ENCODE measurements around the gene NOL12.
"Not testable (repeated sequence)": the region's sequence is repeated elsewhere in the genome, so short reads cannot be mapped to it uniquely, and the experiment has no call there.

NOL12 gene

DNA sequence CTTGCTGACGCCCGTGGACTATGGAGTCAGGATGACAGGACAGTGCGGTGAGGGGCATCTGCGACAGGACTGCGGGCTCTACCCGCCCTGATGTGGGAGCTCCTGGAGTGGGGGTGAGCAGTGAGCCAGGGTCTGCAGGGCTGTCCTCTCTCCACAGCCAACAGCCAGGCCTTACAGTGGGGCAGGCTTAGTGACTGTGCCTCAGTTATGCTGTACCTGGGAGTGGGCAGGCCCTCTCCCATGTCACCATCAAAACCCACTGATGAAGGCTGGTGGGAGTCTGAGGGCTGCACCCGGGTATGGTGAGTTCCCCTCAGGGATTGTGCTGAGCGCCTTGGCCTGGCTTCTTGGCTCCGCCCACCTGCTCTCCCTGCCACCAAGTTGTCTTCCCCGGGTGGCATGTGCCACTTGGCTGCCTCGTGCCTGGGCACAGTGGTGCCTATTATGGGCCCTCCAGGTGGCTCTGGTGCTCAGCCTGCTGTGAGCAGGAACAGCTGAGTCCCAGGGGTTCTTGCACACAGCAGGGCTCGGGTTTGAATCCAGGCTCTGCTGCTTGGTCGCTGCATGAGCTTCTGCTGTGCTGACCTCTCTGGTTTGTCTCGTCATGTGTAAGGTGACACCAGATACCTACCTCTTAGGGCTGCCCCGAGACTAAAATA lies 6.6 kb downstream of the NOL12 start:
- Histone ChIP-seq H3K27ac (replicated peaks) (no peak overlapping the region), H3K27me3 (ENCODE audit: insufficient read depth, poor library complexity, severe bottlenecking) (no peaks in the 10 kb centered on the region), H3K4me3 (replicated peaks; ENCODE audit: insufficient read depth, low read length) (no peak overlapping the region)
- no peak for DNase-seq (ENCODE audit: low read depth in 1 of 2, low spot score in 1 of 2)
- TF ChIP-seq SPI1 (IDR thresholded peaks at IDR 0.05; ENCODE audit: borderline replicate concordance, low read depth): no peak
- no peak for TF ChIP-seq REST (IDR thresholded peaks at IDR 0.05; ENCODE audit: insufficient replicate concordance, low read depth)
- no peak for TF ChIP-seq CTCF (IDR thresholded peaks at IDR 0.05; ENCODE audit: insufficient read depth, low read length)
- no peak for TF ChIP-seq POLR2AphosphoS5 (IDR thresholded peaks at IDR 0.05; ENCODE audit: low read depth)
- no peak for TF ChIP-seq GABPA (IDR thresholded peaks at IDR 0.05; ENCODE audit: low read depth)

DNA sequence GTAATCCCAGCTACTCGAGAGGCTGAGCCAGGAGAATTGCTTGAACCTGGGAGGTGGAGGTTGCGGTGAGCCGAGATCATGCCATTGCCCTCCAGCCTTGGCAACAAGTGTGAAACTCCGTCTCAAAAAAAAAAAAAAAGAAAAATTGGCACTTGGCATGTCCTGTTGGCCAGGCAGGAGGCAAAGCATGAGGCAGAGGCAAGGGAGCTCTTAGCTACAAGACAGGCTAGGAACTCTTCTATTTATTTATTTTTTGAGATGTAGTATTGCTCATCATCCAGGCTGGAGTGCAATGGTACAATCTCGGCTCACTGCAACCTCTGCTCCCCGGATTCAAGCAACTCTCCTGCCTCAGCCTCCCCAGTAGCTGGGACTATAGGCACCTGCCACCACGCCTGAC lies 8.0 kb downstream of the NOL12 start:
- H3K27me3 ChIP-seq (ENCODE audit: insufficient read depth, poor library complexity, severe bottlenecking); H3K27ac ChIP-seq (replicated peaks); DNase-seq (ENCODE audit: low read depth in 1 of 2, low spot score in 1 of 2); H3K4me3 ChIP-seq (replicated peaks; ENCODE audit: insufficient read depth, low read length): not testable (repeated sequence)

GRCh38 chr22:37696260-37696656 lies 10.1 kb downstream of the NOL12 start:
- not testable (repeated sequence) for H3K4me3 ChIP-seq (replicated peaks; ENCODE audit: insufficient read depth, low read length); DNase-seq (ENCODE audit: low read depth in 1 of 2, low spot score in 1 of 2); H3K27ac ChIP-seq (replicated peaks); H3K27me3 ChIP-seq (ENCODE audit: insufficient read depth, poor library complexity, severe bottlenecking)

DNA sequence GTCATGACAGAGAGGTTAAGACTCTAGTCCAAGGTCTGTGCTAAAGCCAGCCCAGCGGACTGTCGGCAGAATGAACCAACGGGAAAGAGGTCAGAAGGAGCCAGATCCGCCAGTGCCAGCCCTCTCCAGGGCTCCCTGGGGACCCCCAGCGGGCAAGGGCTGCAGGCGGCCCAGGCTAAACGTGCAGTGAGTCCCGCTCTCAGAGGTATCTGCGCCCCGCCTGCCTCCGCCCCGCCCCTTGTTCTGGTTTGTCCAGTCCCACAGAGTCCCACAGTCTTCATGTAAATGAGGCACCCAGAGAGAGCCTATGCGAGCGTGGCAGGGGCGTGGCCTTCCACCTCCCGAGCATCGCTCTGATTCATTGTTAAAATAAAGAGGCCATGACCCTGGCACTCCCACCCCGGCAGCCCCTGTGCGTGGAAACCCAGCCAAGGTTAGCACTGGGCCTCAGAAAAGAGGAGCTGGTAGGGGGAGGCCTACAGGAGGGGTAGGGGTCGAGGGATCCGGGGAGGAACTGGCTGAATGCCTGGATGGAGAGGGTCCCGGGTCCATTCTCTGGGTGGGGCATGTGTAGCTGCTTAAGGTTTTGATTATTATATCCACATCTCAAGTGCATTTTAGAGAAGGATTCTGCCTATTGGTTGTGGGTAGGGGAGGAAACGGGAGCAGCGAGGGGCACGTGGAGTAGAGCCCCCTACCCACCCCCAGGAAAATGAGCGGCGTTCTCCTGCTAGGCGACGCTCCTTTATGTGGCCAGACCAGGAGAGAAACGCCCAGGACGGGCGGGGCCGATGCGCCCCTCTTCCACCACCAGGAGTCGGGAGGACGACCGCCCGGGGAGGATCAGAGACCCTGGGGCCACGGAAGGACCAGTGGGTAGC lies 10.8 kb downstream of the NOL12 start, which contains the start of gene TRIOBP:
Gene TRIOBP (plus strand): TSS at position 392 of the 881 bp plus-strand sequence. CDS start 4,318 bp downstream, outside the sequence.
- TF ChIP-seq CTCF (IDR thresholded peaks at IDR 0.05; ENCODE audit: insufficient read depth, low read length): no peak
- no peak for TF ChIP-seq SPI1 (IDR thresholded peaks at IDR 0.05; ENCODE audit: borderline replicate concordance, low read depth)
- TF ChIP-seq GABPA (IDR thresholded peaks at IDR 0.05; ENCODE audit: low read depth): no peak
- no peak for TF ChIP-seq POLR2AphosphoS5 (IDR thresholded peaks at IDR 0.05; ENCODE audit: low read depth)
- TF ChIP-seq REST (IDR thresholded peaks at IDR 0.05; ENCODE audit: insufficient replicate concordance, low read depth): no peak
- no peak for DNase-seq (ENCODE audit: low read depth in 1 of 2, low spot score in 1 of 2)
- Histone ChIP-seq H3K27ac (replicated peaks) (no peak within 1 kb of the TSS), H3K27me3 (ENCODE audit: insufficient read depth, poor library complexity, severe bottlenecking) (no peaks in the 10 kb centered on the region), H3K4me3 (replicated peaks; ENCODE audit: insufficient read depth, low read length) (no peak within 1 kb of the TSS)
